Activated effector memory CD4-positive, alpha-beta T cell treated with Interleukin-2 at 50 U/mL for 16 hours (primary cell): ENCODE data around the gene ADGRF1.
"Not testable (repeated sequence)": the region's sequence is repeated elsewhere in the genome, so short reads cannot be mapped to it uniquely, and the experiment has no call there.

Source experiments
- DNase-seq: peaks from one replicate; pipeline ENCODE4 v3.0.0-alpha.2; 2020

Gene ADGRF1

DNA sequence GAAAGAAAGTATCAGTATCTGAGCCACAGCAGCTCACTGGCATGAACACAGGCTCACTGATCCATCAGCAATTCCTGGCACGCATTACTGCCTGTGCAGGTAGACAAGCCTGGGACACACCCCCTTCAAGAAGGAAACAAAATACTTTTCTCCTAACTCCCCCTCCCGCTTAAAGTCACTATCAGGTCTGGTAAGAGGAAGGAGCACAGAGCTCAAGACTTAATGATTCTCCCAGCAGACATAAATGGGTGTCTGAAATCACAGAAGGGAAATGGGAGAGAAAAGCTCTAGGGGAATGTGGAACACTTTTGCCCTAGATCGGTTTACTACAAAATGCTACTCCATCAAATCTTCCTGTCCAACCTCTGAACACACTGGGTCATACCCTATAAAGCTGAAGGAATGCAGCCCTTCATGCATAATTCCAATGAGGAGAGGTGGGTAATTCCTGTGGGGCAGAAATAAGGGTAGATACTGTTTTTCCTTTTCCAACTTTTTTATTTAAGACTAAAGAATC, at the start of gene ADGRF1:
TSS of gene ADGRF1 (minus strand) at position 58 of the 517 bp plus-strand sequence. CDS start 13,271 bp downstream, outside the sequence.
- DNase-seq = no peak

DNA sequence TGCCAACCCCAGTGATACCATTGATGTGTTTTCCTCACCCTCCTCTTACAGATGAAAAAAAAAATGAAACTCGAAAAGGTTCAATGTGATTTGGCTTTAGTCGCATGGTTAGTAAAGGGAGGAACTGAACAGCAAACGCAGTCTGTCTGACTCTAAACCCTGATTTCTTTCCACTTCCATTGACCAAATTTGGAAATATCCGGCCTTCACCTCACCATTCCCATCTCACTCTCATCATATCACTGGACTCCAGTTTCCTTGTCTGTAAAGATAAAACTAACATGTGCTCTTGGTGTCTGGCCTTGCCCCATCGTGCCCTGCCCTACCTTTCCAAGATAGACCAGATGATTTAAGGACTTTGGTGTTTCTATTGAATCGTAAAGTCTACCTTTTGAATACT, 48.7 kb upstream of the ADGRF1 start:
- DNase-seq = no peak

DNA sequence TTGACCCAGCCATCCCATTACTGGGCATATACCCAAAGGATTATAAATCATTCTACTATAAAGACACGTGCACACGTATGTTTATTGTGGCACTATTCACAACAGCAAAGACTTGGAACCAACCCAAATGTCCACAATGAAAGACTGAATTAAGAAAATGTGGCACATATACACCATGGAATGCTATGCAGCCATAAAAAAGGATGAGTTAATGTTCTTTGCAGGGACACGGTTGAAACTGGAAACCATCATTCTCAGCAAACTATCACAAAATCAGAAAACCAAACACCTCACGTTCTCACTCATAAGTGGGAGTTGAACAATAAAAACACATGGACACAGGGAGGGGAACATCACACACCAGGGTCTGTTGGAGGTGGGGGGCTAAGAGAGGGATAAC, 47.3 kb upstream of the ADGRF1 start:
- not testable (repeated sequence) for DNase-seq

DNA sequence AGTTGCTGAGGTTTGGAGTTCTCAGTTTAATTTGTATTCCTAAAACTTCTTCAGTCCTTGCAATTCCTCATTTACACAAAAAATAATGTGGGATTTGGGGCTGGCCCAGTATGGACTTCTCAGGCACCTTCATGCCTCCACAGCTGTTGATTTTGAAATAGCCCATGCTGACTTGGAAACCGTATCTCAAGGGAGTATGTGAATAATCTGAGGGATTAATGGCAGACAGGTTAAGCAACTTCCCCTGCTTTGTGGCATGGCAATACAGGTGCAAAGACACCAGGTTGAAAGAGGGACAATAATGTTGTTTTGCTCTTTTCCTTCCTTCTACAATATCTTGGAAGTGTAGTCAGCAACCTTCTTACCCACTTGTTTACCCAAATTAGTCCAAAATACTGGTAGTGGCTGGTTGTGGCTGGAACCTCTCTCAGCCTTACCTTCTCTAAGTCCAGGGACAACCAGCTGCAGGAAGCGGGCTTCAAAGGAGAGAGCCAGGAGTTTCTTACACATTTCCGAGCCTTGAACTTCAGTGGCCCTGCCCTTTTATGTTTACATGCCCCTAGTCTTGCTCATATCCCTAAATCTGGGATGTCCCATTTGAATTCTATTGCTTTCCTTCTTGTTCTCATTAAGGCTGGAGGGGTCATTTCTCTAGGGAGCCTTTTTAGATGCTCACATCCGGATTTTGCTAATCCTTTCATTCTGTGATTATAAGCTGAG, 44.1 kb upstream of the ADGRF1 start:
- DNase-seq = no peak

DNA sequence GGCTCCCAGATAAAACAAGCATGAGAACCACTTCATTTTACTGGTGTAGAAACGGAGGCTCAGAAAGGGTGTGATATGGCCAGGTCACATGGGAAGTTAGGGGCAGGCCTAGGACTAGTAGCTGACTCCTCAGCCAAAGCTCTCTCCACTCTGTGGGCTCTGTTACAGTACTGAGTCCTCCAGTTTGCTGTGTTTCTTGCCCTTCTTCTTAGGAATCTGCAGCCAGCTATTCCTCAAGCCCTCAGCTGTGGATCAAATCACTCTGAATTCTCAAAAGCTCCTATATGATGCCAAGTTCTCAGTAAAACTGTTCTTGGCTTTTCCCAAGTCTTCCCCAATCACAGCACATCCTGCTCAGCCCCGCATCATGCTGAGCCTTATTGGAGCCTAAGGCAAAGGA, 42.5 kb upstream of the ADGRF1 start:
- no peak for DNase-seq

DNA sequence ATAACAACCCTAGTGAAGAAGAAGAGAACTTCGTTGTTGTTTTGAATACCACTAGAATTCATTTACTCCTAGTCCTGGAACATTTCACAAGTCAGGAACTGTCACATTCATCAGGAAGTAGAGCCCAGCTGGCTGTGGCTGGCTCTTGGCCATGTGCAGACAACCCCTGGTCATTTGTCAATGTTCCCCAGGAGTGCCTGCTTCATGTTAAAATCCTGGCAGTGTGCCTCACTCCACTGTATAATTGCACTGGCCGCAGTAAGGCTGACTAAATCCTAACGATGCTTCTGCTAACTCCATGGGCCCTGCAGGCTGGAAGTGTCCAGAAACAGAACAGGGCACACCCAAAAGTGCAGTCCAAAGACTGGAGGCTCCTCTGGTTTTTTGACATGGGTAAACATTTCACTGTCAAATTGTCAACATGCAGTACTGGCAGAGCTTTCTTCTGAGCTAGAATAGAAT, 41.5 kb upstream of the ADGRF1 start:
- DNase-seq = no peak

DNA sequence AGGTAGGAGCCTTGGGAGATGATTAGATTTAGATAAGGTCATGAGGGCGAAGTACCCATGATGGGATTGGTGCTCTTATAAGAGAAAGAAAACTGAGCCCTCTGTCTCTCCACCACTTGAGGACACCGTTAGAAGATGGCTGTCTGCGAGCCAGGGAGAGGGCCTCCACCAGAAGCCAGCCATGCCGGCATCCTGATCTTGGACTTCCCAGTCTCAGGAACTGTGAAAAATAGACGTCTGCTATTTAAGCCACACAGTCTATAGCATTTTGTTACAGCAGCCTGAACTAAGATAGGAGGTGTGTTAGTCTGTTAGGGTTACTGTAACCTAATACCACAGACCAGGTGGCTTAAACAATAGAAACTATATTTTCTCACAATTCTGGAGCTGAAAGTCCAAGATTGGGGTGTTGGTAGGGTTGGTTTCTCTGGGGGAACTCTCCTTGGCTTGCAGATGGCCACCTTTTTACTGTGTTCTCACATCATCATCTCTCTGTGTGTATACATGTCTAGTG, 38.0 kb upstream of the ADGRF1 start:
- no peak for DNase-seq

DNA sequence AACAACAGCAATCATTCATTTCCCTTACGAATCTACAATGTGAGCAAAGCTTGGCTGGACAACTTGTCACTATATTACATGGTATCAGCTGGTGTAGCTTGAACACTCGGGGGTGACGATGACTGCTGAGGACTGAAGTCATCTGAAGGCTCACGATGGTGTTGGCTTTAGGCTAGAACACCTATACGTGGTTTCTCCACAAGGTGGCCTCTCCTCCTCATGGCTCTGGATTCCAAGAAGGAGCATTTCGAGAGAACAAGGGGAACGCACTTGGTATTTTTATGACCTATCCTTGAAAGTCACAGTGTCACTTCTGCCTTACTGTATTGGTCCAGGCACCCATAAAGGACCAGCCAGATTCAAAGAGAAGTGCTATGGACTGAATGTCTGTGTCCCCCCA, 37.5 kb upstream of the ADGRF1 start:
- DNase-seq = no peak

DNA sequence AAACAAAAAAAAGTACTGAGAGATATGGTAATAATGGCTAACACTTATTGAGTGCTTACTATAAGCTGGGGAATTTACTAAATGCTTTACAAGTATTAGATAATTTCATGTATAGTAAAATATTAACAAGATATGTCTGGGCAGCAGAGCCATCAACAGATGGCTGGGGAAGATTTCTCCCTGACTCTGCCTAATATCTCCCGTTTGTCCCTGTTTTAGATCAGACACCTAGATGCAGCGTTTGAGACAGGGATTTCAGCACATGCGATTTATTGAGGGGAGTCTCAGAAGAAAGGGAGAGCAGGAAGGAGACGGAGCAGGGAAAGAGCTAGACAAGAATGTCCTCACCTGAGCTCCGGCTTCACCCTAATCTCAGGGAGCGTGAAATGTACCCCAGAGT, 36.9 kb upstream of the ADGRF1 start:
- DNase-seq = no peak

DNA sequence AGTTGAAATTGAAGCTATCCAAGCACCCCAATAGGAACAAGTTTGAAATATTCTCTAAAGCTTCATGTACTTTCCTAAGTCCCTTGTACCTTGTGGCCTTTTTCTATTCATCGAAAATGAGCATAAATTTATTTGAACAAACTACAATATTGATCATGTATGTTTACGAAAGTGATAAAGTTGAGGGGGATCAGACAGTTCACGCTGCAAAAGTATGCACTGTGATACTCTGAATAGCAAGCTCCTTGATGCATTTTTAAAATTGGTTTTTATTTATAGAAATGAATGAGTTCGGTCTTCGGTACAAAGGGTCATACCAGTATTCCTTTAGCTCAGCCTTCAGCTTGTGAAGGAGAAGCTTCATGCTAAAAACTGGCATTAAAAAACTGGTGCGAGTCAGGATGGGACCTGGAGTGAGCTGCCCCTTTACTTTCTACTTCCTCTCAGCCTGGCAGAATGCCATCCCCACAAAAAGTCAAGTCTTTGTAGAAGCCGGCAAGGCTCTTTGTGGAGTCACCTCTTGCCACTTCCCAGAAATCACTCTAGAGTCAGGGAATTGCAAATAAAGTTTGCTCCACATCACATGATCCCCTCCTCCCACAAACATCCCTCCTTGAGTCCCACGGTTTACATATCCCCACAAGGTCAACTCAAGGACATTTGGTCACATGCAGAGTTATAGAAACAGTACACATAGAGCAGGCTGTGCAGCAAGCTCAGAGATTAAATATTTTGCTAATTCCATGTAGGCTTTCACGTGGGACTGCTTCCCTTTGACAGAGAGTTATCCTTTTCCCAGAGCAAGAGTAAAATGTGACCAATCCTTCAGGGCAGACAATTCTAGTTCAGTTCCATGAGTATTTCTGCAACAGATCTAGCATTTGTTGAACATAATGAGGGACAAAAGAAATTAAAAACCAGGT, 34.6 kb upstream of the ADGRF1 start:
- DNase-seq = no peak

DNA sequence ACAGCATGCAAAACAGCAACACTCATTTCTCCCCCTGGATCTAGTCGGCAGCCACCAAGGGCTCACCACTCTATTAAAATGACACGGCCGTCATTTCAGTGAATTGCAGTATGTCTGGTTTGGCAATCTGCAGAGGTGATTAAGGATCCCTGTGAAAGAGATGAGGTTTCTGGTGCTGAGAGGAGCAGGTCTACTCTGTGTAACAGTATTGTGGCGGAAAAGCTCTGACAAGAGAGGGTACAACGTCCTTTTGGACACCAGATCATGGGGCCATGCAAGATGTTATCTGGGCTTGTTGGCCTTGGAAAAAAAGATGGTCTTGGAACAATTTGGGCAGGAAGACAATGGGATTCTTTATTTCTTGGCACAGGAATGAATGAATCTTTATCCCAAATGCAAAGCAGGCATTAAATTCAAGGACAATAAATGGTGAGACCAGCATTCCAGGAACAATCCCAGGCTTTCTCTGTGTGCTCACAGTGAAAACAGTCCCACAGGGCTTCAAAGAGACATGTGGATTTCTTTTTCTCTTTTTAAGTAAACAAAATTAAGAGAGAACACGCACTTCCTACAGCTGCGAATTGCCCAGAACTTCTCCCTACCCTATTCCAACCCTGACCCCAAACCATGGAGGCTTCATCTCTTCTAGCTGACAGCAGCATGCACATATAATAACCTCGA, 33.7 kb upstream of the ADGRF1 start:
- no peak for DNase-seq

DNA sequence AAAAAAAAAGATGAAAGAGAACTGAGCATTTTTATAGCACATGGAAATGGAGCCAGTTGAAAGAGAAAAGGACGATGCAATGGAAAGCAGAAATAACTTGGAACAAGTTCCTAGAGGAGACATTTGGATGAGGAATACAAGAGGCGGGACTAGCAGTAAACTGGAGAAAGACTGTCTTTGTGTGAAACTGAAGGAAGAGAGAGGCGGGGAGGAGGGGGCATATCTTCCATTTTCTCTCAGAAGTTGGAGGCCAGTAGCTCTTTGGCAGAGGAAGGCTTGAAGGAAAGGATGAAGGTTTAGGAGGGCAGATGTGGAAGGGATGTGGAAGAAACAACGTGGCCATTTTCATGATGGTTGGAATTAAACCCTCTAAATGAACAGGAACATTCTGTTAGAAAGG, 33.0 kb upstream of the ADGRF1 start:
- no peak for DNase-seq

DNA sequence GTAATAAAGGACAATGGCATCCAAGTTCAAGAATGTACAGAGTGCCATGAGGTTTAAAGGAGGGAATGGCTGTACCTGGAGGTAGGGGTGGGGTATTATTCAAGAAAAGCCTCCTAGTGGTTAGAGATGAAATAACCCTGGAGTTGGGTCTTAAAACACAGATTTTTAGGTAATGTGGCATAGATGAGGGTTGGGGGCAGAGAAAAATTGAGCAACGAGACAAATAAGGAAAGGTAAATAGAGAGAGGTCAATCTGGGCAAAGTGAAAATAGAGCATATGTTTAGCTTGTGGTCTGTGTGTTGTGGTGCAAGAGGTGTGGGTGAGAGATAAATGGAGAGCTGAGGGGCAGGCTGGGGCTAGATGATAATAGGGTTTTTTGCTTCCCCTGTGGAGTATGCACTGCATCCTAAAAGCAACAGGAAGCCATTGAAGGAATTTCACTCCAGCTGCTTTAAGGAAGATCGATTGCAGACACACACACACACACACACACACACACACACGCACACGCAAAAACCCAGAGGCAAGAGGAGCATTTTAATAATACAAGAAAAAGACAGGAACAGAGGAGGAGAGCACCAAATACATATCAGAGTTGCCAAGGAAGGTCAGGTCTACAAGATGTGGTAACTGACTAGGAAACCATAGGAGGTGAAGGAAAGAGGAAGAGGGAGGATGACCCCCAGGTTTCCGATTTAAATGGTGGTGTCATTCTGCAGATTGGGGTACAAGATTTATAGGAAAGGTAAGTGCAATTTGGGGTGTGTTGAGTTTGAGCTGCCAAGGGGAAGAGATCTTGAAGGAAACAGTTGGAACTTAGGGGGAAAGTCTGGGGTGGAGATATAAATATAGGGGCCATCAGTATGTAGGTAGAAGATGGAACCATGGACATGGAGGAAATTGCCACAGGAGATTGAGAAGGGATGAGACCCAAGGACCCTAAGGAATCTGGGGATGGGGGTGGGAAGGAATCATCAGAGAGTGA, 31.3 kb upstream of the ADGRF1 start:
- no peak for DNase-seq

DNA sequence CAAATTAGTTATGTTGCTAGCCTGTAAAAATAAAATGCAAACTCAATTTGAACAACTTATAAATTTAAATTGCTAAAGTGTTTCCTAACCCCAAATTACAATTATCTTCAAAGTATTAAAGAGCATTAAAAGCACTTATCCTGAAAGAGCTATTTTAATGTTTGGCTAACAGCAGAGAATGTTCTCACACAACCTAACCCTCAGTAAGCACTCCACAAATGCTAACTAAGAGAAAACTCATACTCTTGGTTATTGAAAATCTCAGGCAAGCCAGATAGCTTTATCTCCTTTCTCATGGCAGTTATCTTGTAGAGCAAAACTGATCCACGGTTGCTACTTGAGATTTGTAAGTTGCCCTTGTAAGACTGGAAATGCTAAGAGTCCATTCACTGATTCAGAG, 30.5 kb upstream of the ADGRF1 start:
- DNase-seq = no peak

DNA sequence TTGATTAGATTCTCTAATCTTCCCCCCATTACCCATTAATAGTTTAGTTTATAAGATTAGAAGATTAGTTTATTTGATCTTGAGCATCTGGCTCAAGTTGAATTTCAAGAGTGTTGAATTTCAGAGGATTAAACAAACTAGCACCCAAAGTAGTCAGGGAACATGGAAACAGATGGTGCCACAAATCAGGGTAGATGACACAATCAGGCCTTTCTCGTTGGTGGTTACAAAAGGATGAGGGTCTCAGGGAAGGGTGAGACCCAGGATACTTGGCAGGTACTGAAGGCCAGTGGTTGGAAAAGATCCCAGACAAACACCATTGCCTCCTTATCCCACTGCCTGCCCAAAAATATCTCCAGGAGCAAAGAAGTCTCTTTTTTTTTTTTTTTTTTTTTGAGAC, 29.5 kb upstream of the ADGRF1 start:
- no peak for DNase-seq

DNA sequence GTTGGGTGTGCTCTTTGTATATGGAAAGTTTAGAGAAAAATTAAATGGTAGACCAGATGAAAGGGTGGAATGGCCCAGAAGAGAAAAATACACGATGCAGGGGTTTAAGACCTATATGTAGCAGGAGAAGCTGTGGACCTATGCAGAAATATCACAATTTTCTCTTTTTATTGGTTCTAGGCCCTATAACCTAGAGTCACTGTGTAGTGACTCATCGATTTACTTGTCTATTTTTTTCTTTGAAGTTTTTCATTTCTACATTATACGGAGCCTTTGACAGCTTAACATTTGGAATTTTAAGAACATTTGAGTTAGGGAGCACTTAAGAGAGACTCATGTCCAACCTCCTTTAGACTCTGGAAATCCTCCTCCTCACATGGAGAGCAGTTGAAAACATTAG, 28.3 kb upstream of the ADGRF1 start:
- no peak for DNase-seq

DNA sequence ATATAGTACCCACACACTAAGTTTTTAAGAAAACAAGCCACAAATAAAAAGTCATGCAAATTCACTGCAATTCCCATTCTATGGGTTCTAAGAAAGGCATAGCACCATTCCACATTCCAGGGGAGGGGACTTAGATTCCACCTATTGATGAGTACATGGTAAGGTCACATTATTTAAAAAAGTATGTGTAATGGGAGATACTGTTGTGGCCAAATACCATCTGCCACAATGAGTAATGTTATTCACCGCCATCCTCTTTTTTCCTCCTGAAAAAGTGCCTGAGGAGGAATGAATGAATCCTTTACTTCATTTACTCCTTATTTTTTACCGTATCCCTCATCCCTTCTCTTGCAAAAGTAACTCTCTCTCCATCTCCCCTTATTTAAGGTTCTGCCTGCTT, 27.0 kb upstream of the ADGRF1 start:
- DNase-seq = no peak

DNA sequence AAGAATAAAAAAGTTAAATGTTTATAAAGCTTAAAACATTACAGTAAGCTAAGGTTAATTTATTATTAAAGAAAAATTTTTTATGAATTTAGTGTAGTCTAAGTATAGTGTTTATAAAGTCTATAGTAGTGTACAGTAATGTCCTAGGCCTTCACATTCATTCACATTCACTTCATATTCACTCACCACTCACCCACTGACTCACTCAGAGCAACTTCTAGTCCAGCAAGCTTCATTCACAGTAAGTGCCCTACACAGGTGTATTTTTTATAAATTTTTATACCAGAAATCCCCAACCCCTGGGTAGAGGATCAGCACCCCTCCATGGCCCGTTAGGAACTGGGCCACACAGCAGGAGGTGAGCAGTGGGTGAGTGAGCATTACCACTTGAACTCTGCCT, 24.3 kb upstream of the ADGRF1 start:
- DNase-seq = no peak

DNA sequence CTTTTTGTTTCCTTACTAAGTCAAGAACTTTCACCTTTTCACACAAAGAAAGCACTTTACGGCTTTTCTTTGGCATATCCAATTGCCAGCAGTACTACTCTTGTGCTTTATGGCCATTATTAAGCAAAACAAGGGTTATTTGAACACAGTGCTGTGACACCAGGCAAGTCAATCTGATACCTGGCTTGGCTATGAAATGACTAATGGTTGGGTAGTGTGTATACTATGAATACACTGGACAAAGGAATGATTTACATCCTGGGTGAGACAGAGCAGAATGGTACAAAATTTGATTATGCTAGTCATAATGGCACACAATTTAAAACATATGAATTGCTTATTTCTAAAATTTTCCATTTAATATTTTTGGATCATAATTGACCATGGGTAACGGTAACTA, 22.1 kb upstream of the ADGRF1 start:
- DNase-seq = no peak

DNA sequence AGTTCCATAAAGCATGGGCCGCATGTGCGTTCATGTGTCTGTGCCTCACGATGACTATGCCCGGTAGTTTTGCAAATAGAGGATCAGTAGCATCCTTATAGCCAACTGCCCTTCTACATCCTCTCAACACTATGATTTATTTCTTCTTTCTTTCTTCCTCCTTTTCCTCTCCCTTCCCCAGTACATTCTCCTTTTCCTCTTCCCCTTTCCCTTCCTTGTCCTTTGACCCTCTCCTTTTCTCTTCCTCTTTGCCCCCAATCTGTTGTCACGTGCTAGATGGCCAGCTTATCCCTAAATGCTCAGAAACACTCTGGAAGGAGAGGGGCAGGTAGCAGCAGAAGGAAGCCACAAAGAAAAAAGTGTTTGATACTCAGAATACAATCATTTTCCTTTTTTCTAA, 20.2 kb upstream of the ADGRF1 start:
- DNase-seq = no peak
